DOHH2 (cell line): ENCODE measurements around the gene CERS6.
"Not testable (repeated sequence)": the region's sequence is repeated elsewhere in the genome, so short reads cannot be mapped to it uniquely, and the experiment has no call there.

Experiments used
- H3F3A ChIP-seq: fragments of 200-600 bp; sonication (generic), shearing (Covaris generic); 2 replicates; pipeline ENCODE4 v1.6.0; 2016; ENCODE audit warnings: antibody characterized with exemption, mild to moderate bottlenecking; ENCODE audit not compliant: control insufficient read depth, insufficient read depth
- H3K27ac ChIP-seq: fragments of 200-600 bp; sonication (generic); 2 replicates; pipeline ENCODE4 v1.5.1; 2014; ENCODE audit warnings: low read depth, mild to moderate bottlenecking, low read length, moderate library complexity
- H3K27me3 ChIP-seq: fragments of 200-600 bp; sonication (generic); 2 replicates; pipeline ENCODE4 v1.6.1; 2014; ENCODE audit warnings: mild to moderate bottlenecking, low read length, mixed read lengths; ENCODE audit not compliant: control insufficient read depth
- H3K36me3 ChIP-seq: fragments of 200-600 bp; sonication (generic); 2 replicates; pipeline ENCODE4 v1.6.1; 2014; ENCODE audit warnings: mild to moderate bottlenecking, low read length, moderate library complexity, mixed read lengths; ENCODE audit not compliant: control insufficient read depth
- H3K4me1 ChIP-seq: fragments of 200-600 bp; sonication (generic); 2 replicates; pipeline ENCODE4 v1.6.1; 2014; ENCODE audit warnings: mild to moderate bottlenecking, low read length, mixed read lengths; ENCODE audit not compliant: control insufficient read depth
- H3K4me2 ChIP-seq: fragments of 200-600 bp; sonication (generic); 2 replicates; pipeline ENCODE4 v1.6.0; 2014; ENCODE audit warnings: mild to moderate bottlenecking, low read length, moderate library complexity
- H3K4me3 ChIP-seq: fragments of 200-600 bp; sonication (generic); 2 replicates; pipeline ENCODE4 v1.5.1; 2014; ENCODE audit warnings: mild to moderate bottlenecking, low read length, mixed read lengths
- H3K79me2 ChIP-seq: fragments of 200-600 bp; sonication (generic); 2 replicates; pipeline ENCODE4 v1.6.1; 2014; ENCODE audit warnings: mild to moderate bottlenecking, low read length, mixed read lengths; ENCODE audit not compliant: control insufficient read depth
- H3K9me2 ChIP-seq: fragments of 200-600 bp; sonication (generic); replicated peaks from 2 replicates; pipeline ENCODE4 v1.6.1; 2014; ENCODE audit warnings: mild to moderate bottlenecking, low read length, mixed read lengths; ENCODE audit not compliant: control insufficient read depth
- H3K9me3 ChIP-seq: fragments of 200-600 bp; sonication (generic); 2 replicates; pipeline ENCODE4 v1.6.1; 2014; ENCODE audit warnings: antibody characterized with exemption, low read length, mixed read lengths; ENCODE audit not compliant: control insufficient read depth, insufficient read depth
- H4K20me1 ChIP-seq: fragments of 200-600 bp; sonication (generic); 2 replicates; pipeline ENCODE4 v1.6.0; 2014; ENCODE audit warnings: low read depth, mild to moderate bottlenecking, antibody characterized with exemption, low read length, moderate library complexity; ENCODE audit not compliant: control insufficient read depth, insufficient read depth
- EZH2phosphoT487 ChIP-seq: fragments of 200-600 bp; sonication (generic); IDR thresholded peaks from 2 replicates; pipeline ENCODE4 v1.6.1; 2017; ENCODE audit warnings: borderline replicate concordance, mild to moderate bottlenecking, antibody characterized with exemption, low read length, moderate library complexity, mixed read lengths
- TF ChIP-seq, protein P1 (sequence below): fragments of 200-600 bp; sonication (generic); IDR thresholded peaks from one replicate; pipeline ENCODE4 v1.5.1; 2014; ENCODE audit warnings: antibody characterized with exemption, mild to moderate bottlenecking, low read depth, low read length; ENCODE audit not compliant: poor library complexity, severe bottlenecking

CERS6 gene

DNA sequence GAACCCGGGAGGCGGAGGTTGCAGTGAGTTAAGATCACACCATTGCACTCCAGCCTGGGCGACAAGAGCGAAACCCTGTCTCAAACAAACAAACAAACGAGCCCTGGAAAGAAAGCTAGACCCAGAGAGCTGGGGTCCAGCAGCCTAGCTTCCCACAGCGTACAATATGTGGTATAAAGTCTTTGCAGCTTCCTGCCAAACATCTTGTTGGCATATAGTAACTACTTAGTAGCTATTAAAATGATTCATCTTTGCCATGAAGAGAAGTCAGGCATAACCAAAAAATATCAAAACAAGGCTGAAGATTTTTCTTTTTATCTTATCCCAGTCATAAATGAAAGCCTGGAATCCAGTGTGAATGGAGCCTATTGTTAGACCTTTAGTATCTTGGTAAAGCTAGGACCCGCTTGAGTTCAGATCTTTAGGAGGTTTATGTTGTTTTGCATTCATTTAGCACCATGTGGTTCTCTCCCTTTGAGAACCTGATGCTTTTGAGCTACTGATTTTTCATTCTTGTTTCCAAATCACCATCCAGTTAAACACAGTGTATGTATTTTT, 206.7 kb downstream of the CERS6 start:
- Histone ChIP-seq H3K9me2 (no peaks in the 10 kb centered on the region), H3F3A (no peaks in the 10 kb centered on the region), H3K4me1 (no peaks in the 10 kb centered on the region), H3K27me3 (no peaks in the 10 kb centered on the region), H3K79me2 (no peaks in the 10 kb centered on the region), H3K36me3 (no peaks in the 10 kb centered on the region), H4K20me1 (no peaks in the 10 kb centered on the region), H3K4me3 (no peak overlapping the region), H3K4me2 (no peak overlapping the region), H3K27ac (no peak overlapping the region), H3K9me3 (no peaks in the 10 kb centered on the region)
- TF ChIP-seq EZH2phosphoT487 = no peak
- TF ChIP-seq, protein P1, sequence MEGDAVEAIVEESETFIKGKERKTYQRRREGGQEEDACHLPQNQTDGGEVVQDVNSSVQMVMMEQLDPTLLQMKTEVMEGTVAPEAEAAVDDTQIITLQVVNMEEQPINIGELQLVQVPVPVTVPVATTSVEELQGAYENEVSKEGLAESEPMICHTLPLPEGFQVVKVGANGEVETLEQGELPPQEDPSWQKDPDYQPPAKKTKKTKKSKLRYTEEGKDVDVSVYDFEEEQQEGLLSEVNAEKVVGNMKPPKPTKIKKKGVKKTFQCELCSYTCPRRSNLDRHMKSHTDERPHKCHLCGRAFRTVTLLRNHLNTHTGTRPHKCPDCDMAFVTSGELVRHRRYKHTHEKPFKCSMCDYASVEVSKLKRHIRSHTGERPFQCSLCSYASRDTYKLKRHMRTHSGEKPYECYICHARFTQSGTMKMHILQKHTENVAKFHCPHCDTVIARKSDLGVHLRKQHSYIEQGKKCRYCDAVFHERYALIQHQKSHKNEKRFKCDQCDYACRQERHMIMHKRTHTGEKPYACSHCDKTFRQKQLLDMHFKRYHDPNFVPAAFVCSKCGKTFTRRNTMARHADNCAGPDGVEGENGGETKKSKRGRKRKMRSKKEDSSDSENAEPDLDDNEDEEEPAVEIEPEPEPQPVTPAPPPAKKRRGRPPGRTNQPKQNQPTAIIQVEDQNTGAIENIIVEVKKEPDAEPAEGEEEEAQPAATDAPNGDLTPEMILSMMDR = no peak

DNA sequence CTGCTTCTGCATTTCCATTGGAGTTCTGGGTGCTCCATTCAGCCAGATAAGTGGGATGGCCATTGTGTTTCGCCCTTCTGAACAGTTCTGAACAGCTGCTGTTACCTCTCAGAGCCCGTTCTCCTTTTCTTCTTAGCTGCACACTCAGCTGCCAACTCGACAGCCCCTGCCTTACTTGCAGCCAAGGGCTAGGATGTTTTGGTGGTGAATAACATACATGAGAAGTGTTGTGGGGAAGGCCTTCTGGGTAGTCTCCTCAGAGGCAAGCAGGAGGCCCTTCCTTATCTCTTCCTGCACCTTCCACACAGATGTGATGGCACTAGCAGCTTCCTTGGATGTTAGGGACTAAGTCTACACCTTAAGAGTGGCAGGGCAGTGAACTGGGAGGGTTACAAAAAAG, 207.9 kb downstream of the CERS6 start:
- Histone ChIP-seq H3K79me2 (no peaks in the 10 kb centered on the region), H3K36me3 (no peaks in the 10 kb centered on the region), H3K27ac (no peak overlapping the region), H3K9me3 (no peaks in the 10 kb centered on the region), H3K27me3 (no peaks in the 10 kb centered on the region), H3F3A (no peaks in the 10 kb centered on the region), H3K4me1 (no peaks in the 10 kb centered on the region), H3K4me3 (no peak overlapping the region), H3K4me2 (no peak overlapping the region), H3K9me2 (no peaks in the 10 kb centered on the region), H4K20me1 (no peaks in the 10 kb centered on the region)
- TF ChIP-seq EZH2phosphoT487 = no peak
- TF ChIP-seq, protein P1 = no peak

DNA sequence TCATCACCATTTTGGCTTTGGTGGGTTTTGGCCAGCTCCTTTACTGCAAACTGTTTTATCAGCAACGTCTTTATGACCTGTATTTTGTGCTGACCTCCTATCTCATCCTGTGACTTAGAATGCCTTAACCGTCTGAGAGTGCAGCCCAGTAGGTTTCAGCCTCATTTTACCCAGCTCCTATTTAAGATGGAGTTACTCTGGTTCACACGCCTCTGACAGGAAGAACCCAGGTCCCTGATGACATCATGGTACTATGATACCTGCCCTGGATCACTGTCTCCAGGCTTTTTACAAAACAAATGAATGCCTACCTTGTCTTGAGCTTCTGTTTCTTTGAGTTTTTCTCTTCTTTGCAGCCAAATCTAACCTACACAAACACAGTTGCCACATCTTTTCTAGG, 208.6 kb downstream of the CERS6 start:
- not testable (repeated sequence) for H3K4me3 ChIP-seq, H3K4me2 ChIP-seq, H3K79me2 ChIP-seq, H3K9me2 ChIP-seq, H3K27me3 ChIP-seq, H3K9me3 ChIP-seq, H4K20me1 ChIP-seq, H3F3A ChIP-seq, H3K4me1 ChIP-seq, H3K36me3 ChIP-seq, H3K27ac ChIP-seq

DNA sequence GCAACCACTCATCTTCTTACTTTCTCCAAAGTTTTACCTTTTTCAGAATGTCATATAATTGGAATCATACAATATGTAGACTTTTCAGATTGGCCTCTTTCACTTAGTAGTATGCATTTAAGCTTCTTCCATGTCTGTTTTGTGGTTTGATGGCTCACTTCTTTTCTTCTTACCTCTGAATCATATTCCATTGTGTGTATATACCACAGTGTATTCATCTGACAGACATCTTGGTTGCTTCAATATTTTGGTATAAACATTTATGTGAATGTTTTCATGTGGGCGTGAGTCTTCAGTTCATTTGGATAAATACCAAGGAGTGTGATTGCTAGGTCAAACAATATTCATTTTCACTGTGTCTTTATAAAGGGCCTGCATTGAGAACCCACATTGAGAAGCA, 210.3 kb downstream of the CERS6 start:
- H3K4me2 ChIP-seq = no peak overlapping the region
- no peaks in the 10 kb centered on the region for H3F3A ChIP-seq
- H3K4me3 ChIP-seq = no peak overlapping the region
- no peak for TF ChIP-seq EZH2phosphoT487
- TF ChIP-seq, protein P1 = no peak
- H3K36me3 ChIP-seq = no peaks in the 10 kb centered on the region
- H3K79me2 ChIP-seq = no peaks in the 10 kb centered on the region
- no peaks in the 10 kb centered on the region for H3K4me1 ChIP-seq
- H4K20me1 ChIP-seq = no peaks in the 10 kb centered on the region
- no peaks in the 10 kb centered on the region for H3K27me3 ChIP-seq
- no peaks in the 10 kb centered on the region for H3K9me3 ChIP-seq
- H3K27ac ChIP-seq = no peak overlapping the region
- no peaks in the 10 kb centered on the region for H3K9me2 ChIP-seq
